GOT3 (cell line): ENCODE results near the gene SLC7A11.

Experiments used
- DNase-seq: peaks from one replicate; lab custom pipeline; 2025; ENCODE audit warnings: mixed read lengths; lab: John Stamatoyannopoulos, UW

SLC7A11 gene

GRCh38 chr4:138161351-138161750 is 80.8 kb downstream of the SLC7A11 start:
- no peak for DNase-seq

- DNase-seq: no peak
These were observed 83.3 kb downstream of the SLC7A11 start for GRCh38 chr4:138158746-138159297.

GRCh38 chr4:138140879-138141278 is 101.3 kb downstream of the SLC7A11 start:
- no peak for DNase-seq

- DNase-seq: no peak
These were observed 103.4 kb downstream of the SLC7A11 start for GRCh38 chr4:138138774-138139173.

GRCh38 chr4:138135610-138136009 is 106.5 kb downstream of the SLC7A11 start:
- no peak for DNase-seq

GRCh38 chr4:138118270-138118669 is 123.9 kb downstream of the SLC7A11 start:
- no peak for DNase-seq

- no peak for DNase-seq
These were observed 127.1 kb downstream of the SLC7A11 start for GRCh38 chr4:138115053-138115452.

GRCh38 chr4:138114434-138114833 is 127.7 kb downstream of the SLC7A11 start:
- DNase-seq: no peak
